Ascending aorta (tissue), 2 donors: ENCODE data around the gene TRABD2B. TPM values are rescaled to one million over a fixed set of nuclear protein-coding genes. Genes with fewer than 3 reads are reported as not detected.

Experiments used
- DNase-seq, 2 donors: peaks; one replicate each; pipeline ENCODE4 v3.0.0-alpha.2; 2019; ENCODE audit warnings: low spot score in 2 of 2
- H3K27ac ChIP-seq, 2 donors: fragments of 200-600 bp; sonication (generic); one replicate each; pipeline ENCODE4 v1.5.1; 2016 to 2017; ENCODE audit warnings: mild to moderate bottlenecking in 1 of 2
- H3K27me3 ChIP-seq: fragments of 200-600 bp; sonication (generic); one replicate; pipeline ENCODE4 v1.5.1; 2017
- H3K36me3 ChIP-seq, 2 donors: fragments of 200-600 bp; sonication (generic); one replicate each; pipeline ENCODE4 v1.5.1; 2016
- H3K4me1 ChIP-seq, 2 donors: fragments of 200-600 bp; sonication (generic); one replicate each; pipeline ENCODE4 v1.5.1; 2016 to 2017; ENCODE audit warnings: mild to moderate bottlenecking in 1 of 2
- H3K4me3 ChIP-seq, 2 donors: fragments of 200-600 bp; sonication (generic); one replicate each; pipeline ENCODE4 v1.5.1; 2016 to 2017; ENCODE audit warnings: mild to moderate bottlenecking in 1 of 2
- H3K9me3 ChIP-seq, 2 donors: fragments of 200-600 bp; sonication (generic); one replicate each; pipeline ENCODE4 v1.5.1; 2016
- intact Hi-C: fragments of 100-400 bp; cut with DNase I; formaldehyde crosslinking; loops from one replicate; pipeline ENCODE4 v1.15.1; 2023
- total RNA-seq: library from RNA; depleted of rRNA; stranded (reverse); fragments of >200 nt; gene quantifications from one replicate; pipeline ENCODE4 v1.1.0, GENCODE V29; 2016
- TF ChIP-seq, protein P1 (sequence below), 3 experiments: fragments of 200-600 bp in 2 of 3; fragments of 450-650 bp in 1 of 3; sonication (generic) in 2 of 3; IDR thresholded peaks; one replicate each; pipeline ENCODE4 v1.5.1; 2016 to 2019; ENCODE audit warnings: antibody characterized with exemption in 3 of 3, mild to moderate bottlenecking in 1 of 3, moderate library complexity in 1 of 3

Gene TRABD2B
- total RNA-seq, 1 donor from 2014 or later: 7.9 TPM

DNA sequence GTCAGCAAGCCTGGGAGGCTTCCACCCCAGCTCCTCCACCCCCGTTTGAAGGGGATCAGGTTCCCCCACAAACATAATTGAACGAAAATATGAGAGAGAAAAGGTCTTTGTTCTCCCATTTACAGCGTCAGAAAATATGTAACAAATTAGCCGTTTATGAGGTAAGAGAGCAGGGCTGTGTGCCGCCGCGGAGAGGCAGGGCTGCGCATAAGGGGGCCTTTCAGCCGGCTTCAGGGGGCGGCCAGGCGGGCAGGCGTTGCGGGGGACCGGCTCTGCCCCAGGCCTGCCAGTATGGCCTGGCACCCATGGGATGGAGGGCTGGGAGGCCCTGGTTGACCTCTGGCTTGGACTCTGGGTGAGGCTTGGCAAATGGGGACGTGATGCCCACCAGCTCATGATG is 179.3 kb downstream of the TRABD2B start:
- Histone ChIP-seq H3K4me3 (no peak overlapping the region), H3K27me3 (no peaks in the 10 kb centered on the region), H3K9me3 (no peaks in the 10 kb centered on the region), H3K36me3 (no peaks in the 10 kb centered on the region), H3K4me1 (peaks cover 0 to 6% of the 10 kb centered on the region in 2 donors), H3K27ac (no peak overlapping the region)
- intact Hi-C loops: no loop called here
- TF ChIP-seq, protein P1, sequence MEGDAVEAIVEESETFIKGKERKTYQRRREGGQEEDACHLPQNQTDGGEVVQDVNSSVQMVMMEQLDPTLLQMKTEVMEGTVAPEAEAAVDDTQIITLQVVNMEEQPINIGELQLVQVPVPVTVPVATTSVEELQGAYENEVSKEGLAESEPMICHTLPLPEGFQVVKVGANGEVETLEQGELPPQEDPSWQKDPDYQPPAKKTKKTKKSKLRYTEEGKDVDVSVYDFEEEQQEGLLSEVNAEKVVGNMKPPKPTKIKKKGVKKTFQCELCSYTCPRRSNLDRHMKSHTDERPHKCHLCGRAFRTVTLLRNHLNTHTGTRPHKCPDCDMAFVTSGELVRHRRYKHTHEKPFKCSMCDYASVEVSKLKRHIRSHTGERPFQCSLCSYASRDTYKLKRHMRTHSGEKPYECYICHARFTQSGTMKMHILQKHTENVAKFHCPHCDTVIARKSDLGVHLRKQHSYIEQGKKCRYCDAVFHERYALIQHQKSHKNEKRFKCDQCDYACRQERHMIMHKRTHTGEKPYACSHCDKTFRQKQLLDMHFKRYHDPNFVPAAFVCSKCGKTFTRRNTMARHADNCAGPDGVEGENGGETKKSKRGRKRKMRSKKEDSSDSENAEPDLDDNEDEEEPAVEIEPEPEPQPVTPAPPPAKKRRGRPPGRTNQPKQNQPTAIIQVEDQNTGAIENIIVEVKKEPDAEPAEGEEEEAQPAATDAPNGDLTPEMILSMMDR (IDR thresholded peaks at IDR 0.05): no peak
- DNase-seq: no peak

- no peak for DNase-seq
- H3K4me3 ChIP-seq: no peak overlapping the region
- peaks cover 0 to 6% of the 10 kb centered on the region in 2 donors for H3K4me1 ChIP-seq
- H3K27me3 ChIP-seq: no peaks in the 10 kb centered on the region
- H3K36me3 ChIP-seq: no peaks in the 10 kb centered on the region
- TF ChIP-seq, protein P1 (IDR thresholded peaks at IDR 0.05): no peak
- intact Hi-C loops: no loop called here
- no peaks in the 10 kb centered on the region for H3K9me3 ChIP-seq
- no peak overlapping the region for H3K27ac ChIP-seq
These were observed 180.7 kb downstream of the TRABD2B start for GRCh38 chr1:47816325-47817071.

- intact Hi-C loops: no loop called here
- no peak overlapping the region for H3K4me3 ChIP-seq
- TF ChIP-seq, protein P1 (IDR thresholded peaks at IDR 0.05): no peak
- no peaks in the 10 kb centered on the region for H3K36me3 ChIP-seq
- H3K9me3 ChIP-seq: no peaks in the 10 kb centered on the region
- no peak for DNase-seq
- H3K4me1 ChIP-seq: peaks cover 0 to 6% of the 10 kb centered on the region in 2 donors
- H3K27me3 ChIP-seq: no peaks in the 10 kb centered on the region
- no peak overlapping the region for H3K27ac ChIP-seq
These were observed 182.4 kb downstream of the TRABD2B start for GRCh38 chr1:47814612-47815395.

DNA sequence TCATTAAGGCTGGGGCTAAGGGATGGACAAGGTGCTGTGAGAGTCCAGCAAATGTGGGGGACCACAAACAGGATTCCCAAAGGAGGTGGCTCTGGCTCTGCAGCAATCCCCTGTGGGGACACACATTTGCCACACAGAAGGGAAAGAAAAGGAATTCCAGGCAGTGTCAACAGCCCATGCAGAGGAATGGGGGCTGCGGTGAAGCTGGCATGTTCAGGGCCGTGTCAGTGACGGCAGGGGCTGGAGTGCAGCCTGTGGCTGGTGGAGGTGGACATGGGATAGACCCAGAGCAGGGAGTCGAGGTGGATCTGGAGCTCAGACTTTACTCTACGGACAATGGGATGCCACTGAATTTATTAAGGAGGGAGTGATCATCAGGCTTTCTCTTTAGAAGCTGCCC is 183.2 kb downstream of the TRABD2B start:
- Histone ChIP-seq H3K4me1 (peaks cover 0 to 6% of the 10 kb centered on the region in 2 donors), H3K36me3 (no peaks in the 10 kb centered on the region), H3K27me3 (no peaks in the 10 kb centered on the region), H3K27ac (no peak overlapping the region), H3K9me3 (no peaks in the 10 kb centered on the region), H3K4me3 (no peak overlapping the region)
- TF ChIP-seq, protein P1 (IDR thresholded peaks at IDR 0.05): no peak
- DNase-seq: no peak
- intact Hi-C loops: no loop called here

- H3K36me3 ChIP-seq: no peaks in the 10 kb centered on the region
- peaks cover 0 to 6% of the 10 kb centered on the region in 2 donors for H3K4me1 ChIP-seq
- H3K4me3 ChIP-seq: no peak overlapping the region
- H3K27me3 ChIP-seq: no peaks in the 10 kb centered on the region
- intact Hi-C loops: no loop called here
- no peaks in the 10 kb centered on the region for H3K9me3 ChIP-seq
- H3K27ac ChIP-seq: no peak overlapping the region
- no peak for DNase-seq
- TF ChIP-seq, protein P1 (IDR thresholded peaks at IDR 0.05): no peak
These were observed 184.2 kb downstream of the TRABD2B start for GRCh38 chr1:47812904-47813514.
